Right lobe of liver (tissue), 4 donors: ENCODE measurements around the gene HSPA2.

Experiments used
- CTCF ChIP-seq, 4 donors: fragments of 200-600 bp in 3 of 4; fragments of 450-650 bp in 1 of 4; IDR thresholded peaks; one replicate each; pipeline versions ENCODE4 v1.5.1 to v1.8.0; 2016 to 2022; ENCODE audit warnings: antibody characterized with exemption in 4 of 4, mild to moderate bottlenecking in 2 of 4
- POLR2A ChIP-seq: fragments of 450-650 bp; IDR thresholded peaks from one replicate; pipeline ENCODE4 v1.6.1; 2017; ENCODE audit warnings: antibody characterized with exemption, mild to moderate bottlenecking
- donor health status: DM: no; HTN: no; CAD: no.
- donor health status: DM: no; HTN: no; CAD: no.
- donor health status: DM: no; HTN: yes; CAD: no.

- TF ChIP-seq CTCF (IDR thresholded peaks at IDR 0.05): no peak
- no peak for TF ChIP-seq POLR2A
Observed at GRCh38 chr14:64550621-64551333, 10.2 kb downstream of the HSPA2 start.
